HCT116 (cell line): Measurements from ENCODE around the gene DNASE1L3. TPM values are rescaled to one million over a fixed set of nuclear protein-coding genes. Genes with fewer than 3 reads are reported as not detected.

Experiments
- ATAC-seq: fragments of 200-7000 bp; cut with Tn5 transposase; 2 replicates; pipeline ENCODE4 v1.9.1; 2020; ENCODE audit warnings: mild to moderate bottlenecking, moderate library complexity
- BruUV-seq: library from RNA; stranded (reverse); fragments of 400-500 nt; replicated peaks from 2 replicates; lab custom pipeline; 2021; lab: Mats Ljungman, UMichigan
- CTCF ChIA-PET: fragments of 300-600 bp; sonication (Branson Sonifier 250); formaldehyde crosslinking; loops from one replicate; lab custom pipeline; 2021; ENCODE audit warnings: antibody characterized with exemption; lab: Charles Lee
- POLR2A ChIA-PET: fragments of 300-600, 350-600 bp; sonication (Branson Sonifier 250); formaldehyde crosslinking; loops from one replicate; lab custom pipeline; 2021; ENCODE audit warnings: antibody characterized with exemption; lab: Charles Lee
- RAD21 ChIA-PET, 2 experiments: fragments of 300-600 bp; sonication (Branson Sonifier 250); formaldehyde crosslinking; loops; one replicate each; lab custom pipeline; 2023; ENCODE audit warnings: low total read pairs in 2 of 2; ENCODE audit not compliant: uncharacterized antibody in 2 of 2, unreplicated experiment in 2 of 2, low non-redundant PET in 1 of 2; lab: Charles Lee
- DNase-seq: peaks from one replicate; pipeline ENCODE4 v3.0.0-alpha.2; 2010; ENCODE audit warnings: low read depth, low spot score
- H2AFZ ChIP-seq: fragments of 200-600 bp; shearing (Covaris generic), sonication (generic); 2 replicates; pipeline ENCODE4 v1.6.1; 2017; ENCODE audit warnings: low read depth, mixed run types, mixed read lengths, antibody characterized with exemption, low read length; ENCODE audit not compliant: poor library complexity, severe bottlenecking
- H3K27ac ChIP-seq: 2 replicates; pipeline ENCODE4 v1.5.1; 2012; ENCODE audit warnings: low read depth, low read length
- H3K27me3 ChIP-seq: fragments of 200-600 bp; sonication (generic); 2 replicates; pipeline ENCODE4 v1.6.1; 2016; ENCODE audit warnings: mixed run types, low read length, mixed read lengths; ENCODE audit not compliant: insufficient read depth
- H3K36me3 ChIP-seq, 2 experiments: fragments of 200-500 bp in 1 of 2; fragments of 200-600 bp in 1 of 2; sonication (Bioruptor generic) in 1 of 2; sonication (generic) in 1 of 2; 2 replicates each; pipeline versions ENCODE4 v1.5.1 to v1.6.1; 2014 to 2016; ENCODE audit warnings: low read length in 2 of 2, inconsistent platforms in 1 of 2, mixed read lengths in 1 of 2, mixed run types in 1 of 2; ENCODE audit not compliant: insufficient read depth in 2 of 2, control insufficient read depth in 1 of 2
- H3K4me1 ChIP-seq, 2 experiments: fragments of 200-600 bp in 1 of 2; sonication (generic) in 1 of 2; 2 replicates each; pipeline versions ENCODE4 v1.5.1 to v1.6.1; 2012 to 2017; ENCODE audit warnings: low read length in 2 of 2, inconsistent platforms in 1 of 2, mild to moderate bottlenecking in 1 of 2, mixed read lengths in 1 of 2, mixed run types in 1 of 2, moderate library complexity in 1 of 2; ENCODE audit not compliant: insufficient read depth in 2 of 2, control insufficient read depth in 1 of 2
- H3K4me2 ChIP-seq: fragments of 200-600 bp; sonication (generic); 2 replicates; pipeline ENCODE4 v1.6.1; 2017; ENCODE audit warnings: mixed run types, low read length, mixed read lengths
- H3K4me3 ChIP-seq, 2 experiments: fragments of 200-600 bp in 1 of 2; sonication (generic) in 1 of 2; replicated peaks in 1 of 2; 2 replicates each; pipeline ENCODE4 v1.5.1; 2011 to 2016; ENCODE audit warnings: low read length in 2 of 2, control low read depth in 1 of 2, low read depth in 1 of 2, mild to moderate bottlenecking in 1 of 2, mixed read lengths in 1 of 2, mixed run types in 1 of 2
- H3K79me2 ChIP-seq: fragments of 200-600 bp; sonication (generic); 2 replicates; pipeline ENCODE4 v1.6.1; 2017; ENCODE audit warnings: mild to moderate bottlenecking, mixed run types, low read length, moderate library complexity, mixed read lengths; ENCODE audit not compliant: insufficient read depth
- H3K9ac ChIP-seq: fragments of 200-600 bp; sonication (generic); 2 replicates; pipeline ENCODE4 v1.6.1; 2016; ENCODE audit warnings: low read length, mixed read lengths
- H3K9me2 ChIP-seq: fragments of 200-600 bp; sonication (generic), shearing (Covaris generic); 2 replicates; pipeline ENCODE4 v1.6.1; 2017; ENCODE audit warnings: mixed run types, mild to moderate bottlenecking, moderate library complexity; ENCODE audit not compliant: insufficient read depth
- H3K9me3 ChIP-seq, 2 experiments: fragments of 200-500 bp in 1 of 2; fragments of 200-600 bp in 1 of 2; sonication (Bioruptor generic) in 1 of 2; sonication (generic) in 1 of 2; 2 replicates each; pipeline ENCODE4 v1.6.1; 2014 to 2017; ENCODE audit warnings: low read length in 2 of 2, mixed read lengths in 2 of 2, inconsistent platforms in 1 of 2, low read depth in 1 of 2, mild to moderate bottlenecking in 1 of 2, mixed run types in 1 of 2, moderate library complexity in 1 of 2; ENCODE audit not compliant: control insufficient read depth in 1 of 2, insufficient read depth in 1 of 2
- H4K20me1 ChIP-seq: fragments of 200-600 bp; sonication (generic), shearing (Covaris generic); 2 replicates; pipeline ENCODE4 v1.6.1; 2017; ENCODE audit warnings: mixed run types, mild to moderate bottlenecking, moderate library complexity; ENCODE audit not compliant: insufficient read depth
- CBX3 ChIP-seq: IDR thresholded peaks from 2 replicates; pipeline ENCODE4 v1.6.1; 2012; ENCODE audit warnings: low read depth
- CEBPB ChIP-seq: IDR thresholded peaks from 2 replicates; pipeline ENCODE4 v1.6.1; 2012; ENCODE audit warnings: low read depth
- EGR1 ChIP-seq: IDR thresholded peaks from 2 replicates; pipeline ENCODE4 v1.6.1; 2012; ENCODE audit warnings: low read depth
- ELF1 ChIP-seq: IDR thresholded peaks from 2 replicates; pipeline ENCODE4 v1.6.1; 2012; ENCODE audit warnings: low read depth, borderline replicate concordance
- EZH2phosphoT487 ChIP-seq: fragments of 200-600 bp; IDR thresholded peaks from 2 replicates; pipeline ENCODE4 v1.6.1; 2018; ENCODE audit warnings: antibody characterized with exemption, borderline replicate concordance
- JUND ChIP-seq: IDR thresholded peaks from 2 replicates; pipeline ENCODE4 v1.6.1; 2012
- POLR2AphosphoS5 ChIP-seq: IDR thresholded peaks from 2 replicates; pipeline ENCODE4 v1.6.1; 2011; ENCODE audit warnings: mild to moderate bottlenecking, low read depth, low read length, moderate library complexity
- RAD21 ChIP-seq: IDR thresholded peaks from 2 replicates; pipeline ENCODE4 v1.6.1; 2012; ENCODE audit warnings: low read depth, mild to moderate bottlenecking
- SIN3A ChIP-seq: IDR thresholded peaks from 2 replicates; pipeline ENCODE4 v1.6.1; 2012; ENCODE audit warnings: low read depth
- SP1 ChIP-seq: IDR thresholded peaks from 2 replicates; pipeline ENCODE4 v1.6.1; 2012; ENCODE audit warnings: low read depth
- TCF7L2 ChIP-seq: IDR thresholded peaks from 2 replicates; pipeline ENCODE4 v1.7.0; 2011; ENCODE audit warnings: borderline replicate concordance, inconsistent platforms; ENCODE audit not compliant: insufficient read depth, insufficient read length; ENCODE audit errors: extremely low read depth
- YY1 ChIP-seq: IDR thresholded peaks from 2 replicates; pipeline ENCODE4 v1.6.1; 2011; ENCODE audit warnings: low read length, low read depth, moderate library complexity, mild to moderate bottlenecking; ENCODE audit not compliant: insufficient replicate concordance; ENCODE audit errors: extremely low read depth
- ZFX ChIP-seq: fragments of 450-650 bp; IDR thresholded peaks from 2 replicates; pipeline ENCODE4 v1.6.1; 2017
- intact Hi-C: fragments of 100-400 bp; cut with micrococcal nuclease; formaldehyde crosslinking; loops from 2 replicates; pipeline ENCODE4 v1.10.0; 2022
- total RNA-seq: library from RNA; stranded (reverse); gene quantifications from one replicate; pipeline ENCODE4 v1.2.1, GENCODE V29; 2021; ENCODE audit not compliant: unreplicated experiment
- TF ChIP-seq, protein P1 (sequence below): IDR thresholded peaks from 2 replicates; pipeline ENCODE4 v1.6.1; 2011; ENCODE audit warnings: mild to moderate bottlenecking, low read length, moderate library complexity; ENCODE audit not compliant: insufficient replicate concordance; ENCODE audit errors: extremely low read depth
- TF ChIP-seq, protein P2 (sequence below): IDR thresholded peaks from 2 replicates; pipeline ENCODE4 v1.6.1; 2012
- TF ChIP-seq, protein P3 (sequence below): IDR thresholded peaks from 2 replicates; pipeline ENCODE4 v1.6.1; 2012; ENCODE audit warnings: low read depth

The DNASE1L3 gene
- total RNA-seq, 1 experiment from 2014 or later: not detected

DNA sequence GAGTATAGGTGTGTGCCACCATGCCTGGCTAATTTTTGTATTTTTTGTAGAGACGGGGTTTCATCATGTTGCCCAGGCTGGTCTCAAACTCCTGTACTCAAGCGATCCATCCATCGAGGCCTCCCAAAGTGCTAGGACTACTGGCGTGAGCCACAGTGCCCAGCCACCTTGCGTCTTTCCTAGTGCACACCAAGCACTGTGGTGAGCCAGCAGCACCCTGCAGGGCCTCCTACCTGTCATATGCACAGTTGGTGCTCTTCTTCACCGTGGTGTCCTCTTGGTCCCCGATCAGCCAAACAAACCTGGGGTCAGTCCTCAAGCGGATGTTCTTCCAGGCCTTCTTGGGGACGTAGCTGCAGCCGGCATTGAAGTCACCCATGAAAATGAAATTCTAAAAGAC lies 13.2 kb downstream of the DNASE1L3 start:
- no peaks in the 10 kb centered on the region for H4K20me1 ChIP-seq
- no peak overlapping the region for H2AFZ ChIP-seq
- CTCF ChIA-PET: interaction anchor here (1.4 kb wide), 1 partner anchor 10 kb away, joined by 6 read pairs; no protein-coding TSS in a partner anchor
- no peak overlapping the region for H3K4me2 ChIP-seq
- H3K79me2 ChIP-seq: no peaks in the 10 kb centered on the region
- H3K36me3 ChIP-seq: no peaks in the 10 kb centered on the region
- ATAC-seq: no peak
- RAD21 ChIA-PET: no interaction called here
- POLR2A ChIA-PET: no interaction called here
- intact Hi-C loops: no loop called here
- no peaks in the 10 kb centered on the region for H3K9me2 ChIP-seq
- no peaks in the 10 kb centered on the region for H3K27me3 ChIP-seq
- DNase-seq: no peak
- H3K4me3 ChIP-seq: no peak overlapping the region
- TF ChIP-seq JUND (no peak), SIN3A (no peak), RAD21 (no peak), YY1 (no peak), EGR1 (no peak), CEBPB (no peak), ZFX (no peak)
- TF ChIP-seq, protein P1, sequence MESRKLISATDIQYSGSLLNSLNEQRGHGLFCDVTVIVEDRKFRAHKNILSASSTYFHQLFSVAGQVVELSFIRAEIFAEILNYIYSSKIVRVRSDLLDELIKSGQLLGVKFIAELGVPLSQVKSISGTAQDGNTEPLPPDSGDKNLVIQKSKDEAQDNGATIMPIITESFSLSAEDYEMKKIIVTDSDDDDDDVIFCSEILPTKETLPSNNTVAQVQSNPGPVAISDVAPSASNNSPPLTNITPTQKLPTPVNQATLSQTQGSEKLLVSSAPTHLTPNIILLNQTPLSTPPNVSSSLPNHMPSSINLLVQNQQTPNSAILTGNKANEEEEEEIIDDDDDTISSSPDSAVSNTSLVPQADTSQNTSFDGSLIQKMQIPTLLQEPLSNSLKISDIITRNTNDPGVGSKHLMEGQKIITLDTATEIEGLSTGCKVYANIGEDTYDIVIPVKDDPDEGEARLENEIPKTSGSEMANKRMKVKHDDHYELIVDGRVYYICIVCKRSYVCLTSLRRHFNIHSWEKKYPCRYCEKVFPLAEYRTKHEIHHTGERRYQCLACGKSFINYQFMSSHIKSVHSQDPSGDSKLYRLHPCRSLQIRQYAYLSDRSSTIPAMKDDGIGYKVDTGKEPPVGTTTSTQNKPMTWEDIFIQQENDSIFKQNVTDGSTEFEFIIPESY: no peak
- H3K9me3 ChIP-seq: no peaks in the 10 kb centered on the region
- no TSS peak for BruUV-seq
- no peaks in the 10 kb centered on the region for H3K4me1 ChIP-seq
- H3K27ac ChIP-seq: no peak overlapping the region
- H3K9ac ChIP-seq: no peak overlapping the region

DNA sequence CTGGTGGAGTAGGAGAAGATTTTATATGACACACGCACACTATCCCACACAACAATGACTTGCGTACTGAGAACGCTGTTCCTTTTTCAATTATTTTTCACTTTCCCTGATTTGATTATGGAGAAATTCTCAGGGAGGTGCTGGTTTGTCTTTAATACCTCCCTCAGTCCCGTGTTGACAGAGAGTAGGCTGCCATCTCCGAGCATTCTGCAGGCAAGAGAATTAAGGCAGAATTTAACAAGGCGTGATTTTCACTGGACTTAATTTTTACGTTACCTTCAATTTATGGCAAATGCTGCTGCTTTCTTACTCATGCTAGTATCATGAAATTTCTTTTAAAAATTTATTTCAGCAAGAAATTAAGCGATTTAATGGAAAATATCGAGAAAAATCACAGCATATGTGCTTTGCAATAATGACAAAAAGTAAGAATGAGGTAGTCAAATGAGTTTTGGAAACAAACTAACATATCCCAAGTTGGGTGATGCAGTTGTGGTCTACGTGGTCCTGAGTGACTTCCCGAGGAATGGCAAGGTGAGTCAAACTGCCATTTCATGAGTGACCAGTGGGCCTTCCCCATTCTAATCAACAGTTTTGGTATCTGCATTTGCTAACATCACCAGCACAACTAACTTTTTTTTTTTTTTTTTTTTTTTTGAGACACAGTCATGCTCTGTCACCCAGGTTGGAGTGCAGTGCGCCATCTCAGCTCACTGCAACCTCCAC lies 16.9 kb downstream of the DNASE1L3 start:
- ATAC-seq: no peak
- Histone ChIP-seq H3K4me2 (no peak overlapping the region), H3K27ac (no peak overlapping the region), H3K9me3 (no peaks in the 10 kb centered on the region), H3K36me3 (no peaks in the 10 kb centered on the region), H3K9me2 (no peaks in the 10 kb centered on the region), H4K20me1 (no peaks in the 10 kb centered on the region), H3K4me3 (no peak overlapping the region), H2AFZ (no peak overlapping the region), H3K9ac (no peak overlapping the region), H3K4me1 (no peaks in the 10 kb centered on the region), H3K79me2 (no peaks in the 10 kb centered on the region), H3K27me3 (no peaks in the 10 kb centered on the region)
- BruUV-seq: no TSS peak
- ChIA-PET POLR2A (no interaction called here), CTCF (no interaction called here), RAD21 (no interaction called here)
- no peak for DNase-seq
- intact Hi-C loops: no loop called here
- TF ChIP-seq RAD21 (no peak), EZH2phosphoT487 (no peak), TCF7L2 (no peak), POLR2AphosphoS5 (no peak), SP1 (no peak), CBX3 (no peak), CEBPB (no peak), ELF1 (no peak)
- TF ChIP-seq, protein P2, sequence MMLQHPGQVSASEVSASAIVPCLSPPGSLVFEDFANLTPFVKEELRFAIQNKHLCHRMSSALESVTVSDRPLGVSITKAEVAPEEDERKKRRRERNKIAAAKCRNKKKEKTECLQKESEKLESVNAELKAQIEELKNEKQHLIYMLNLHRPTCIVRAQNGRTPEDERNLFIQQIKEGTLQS: no peak
- TF ChIP-seq, protein P3, sequence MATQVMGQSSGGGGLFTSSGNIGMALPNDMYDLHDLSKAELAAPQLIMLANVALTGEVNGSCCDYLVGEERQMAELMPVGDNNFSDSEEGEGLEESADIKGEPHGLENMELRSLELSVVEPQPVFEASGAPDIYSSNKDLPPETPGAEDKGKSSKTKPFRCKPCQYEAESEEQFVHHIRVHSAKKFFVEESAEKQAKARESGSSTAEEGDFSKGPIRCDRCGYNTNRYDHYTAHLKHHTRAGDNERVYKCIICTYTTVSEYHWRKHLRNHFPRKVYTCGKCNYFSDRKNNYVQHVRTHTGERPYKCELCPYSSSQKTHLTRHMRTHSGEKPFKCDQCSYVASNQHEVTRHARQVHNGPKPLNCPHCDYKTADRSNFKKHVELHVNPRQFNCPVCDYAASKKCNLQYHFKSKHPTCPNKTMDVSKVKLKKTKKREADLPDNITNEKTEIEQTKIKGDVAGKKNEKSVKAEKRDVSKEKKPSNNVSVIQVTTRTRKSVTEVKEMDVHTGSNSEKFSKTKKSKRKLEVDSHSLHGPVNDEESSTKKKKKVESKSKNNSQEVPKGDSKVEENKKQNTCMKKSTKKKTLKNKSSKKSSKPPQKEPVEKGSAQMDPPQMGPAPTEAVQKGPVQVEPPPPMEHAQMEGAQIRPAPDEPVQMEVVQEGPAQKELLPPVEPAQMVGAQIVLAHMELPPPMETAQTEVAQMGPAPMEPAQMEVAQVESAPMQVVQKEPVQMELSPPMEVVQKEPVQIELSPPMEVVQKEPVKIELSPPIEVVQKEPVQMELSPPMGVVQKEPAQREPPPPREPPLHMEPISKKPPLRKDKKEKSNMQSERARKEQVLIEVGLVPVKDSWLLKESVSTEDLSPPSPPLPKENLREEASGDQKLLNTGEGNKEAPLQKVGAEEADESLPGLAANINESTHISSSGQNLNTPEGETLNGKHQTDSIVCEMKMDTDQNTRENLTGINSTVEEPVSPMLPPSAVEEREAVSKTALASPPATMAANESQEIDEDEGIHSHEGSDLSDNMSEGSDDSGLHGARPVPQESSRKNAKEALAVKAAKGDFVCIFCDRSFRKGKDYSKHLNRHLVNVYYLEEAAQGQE: no peak
